Stimulated activated memory B cell treated with anti-CD40 and anti-IgM and Interleukin-4, amounts not matched to agents 10 μg/mL and 1 μg/mL and 100 μg/mL, for 72 hours (primary cell): ENCODE data around the gene NIFK.
"Not testable (repeated sequence)": the region's sequence is repeated elsewhere in the genome, so short reads cannot be mapped to it uniquely, and the experiment has no call there.

Experiments used
- ATAC-seq: fragments of 150-1000 bp; cut with Tn5 transposase; 2 replicates; pipeline ENCODE4 v1.10.0; 2021
- H3K27ac Mint-ChIP-seq: one replicate; pipeline ENCODE4 v1.8.0; 2022; ENCODE audit warnings: mild to moderate bottlenecking, mixed read lengths
- H3K27me3 Mint-ChIP-seq: one replicate; pipeline ENCODE4 v1.8.0; 2022; ENCODE audit warnings: mixed read lengths
- H3K36me3 Mint-ChIP-seq: one replicate; pipeline ENCODE4 v1.8.0; 2022; ENCODE audit warnings: mixed read lengths
- H3K4me1 Mint-ChIP-seq: one replicate; pipeline ENCODE4 v1.8.0; 2022; ENCODE audit warnings: mixed read lengths
- H3K4me3 Mint-ChIP-seq: one replicate; pipeline ENCODE4 v1.8.0; 2022; ENCODE audit warnings: mild to moderate bottlenecking, moderate library complexity, mixed read lengths
- H3K9me3 Mint-ChIP-seq: one replicate; pipeline ENCODE4 v1.8.0; 2022; ENCODE audit warnings: mixed read lengths

Gene NIFK

GRCh38 chr2:121710470-121711170 is 26.1 kb downstream of the NIFK start:
- ATAC-seq = no peak
- Mint-ChIP-seq H3K9me3 (no peaks in the 10 kb centered on the region), H3K4me3 (no peak overlapping the region), H3K36me3 (no peaks in the 10 kb centered on the region), H3K27me3 (peaks cover 10% of the 10 kb centered on the region), H3K27ac (no peak overlapping the region), H3K4me1 (peaks cover 5% of the 10 kb centered on the region)

- H3K36me3 Mint-ChIP-seq = no peaks in the 10 kb centered on the region
- no peak for ATAC-seq
- peaks cover 10% of the 10 kb centered on the region for H3K27me3 Mint-ChIP-seq
- no peak overlapping the region for H3K27ac Mint-ChIP-seq
- H3K9me3 Mint-ChIP-seq = no peaks in the 10 kb centered on the region
- H3K4me1 Mint-ChIP-seq = peaks cover 5% of the 10 kb centered on the region
- no peak overlapping the region for H3K4me3 Mint-ChIP-seq
These were observed 26.8 kb downstream of the NIFK start for GRCh38 chr2:121709776-121710469.

GRCh38 chr2:121707920-121708361 is 28.7 kb downstream of the NIFK start:
- Mint-ChIP-seq H3K27ac (no peak overlapping the region), H3K4me1 (peaks cover 5% of the 10 kb centered on the region), H3K9me3 (no peaks in the 10 kb centered on the region), H3K4me3 (no peak overlapping the region), H3K27me3 (no peaks in the 10 kb centered on the region), H3K36me3 (no peaks in the 10 kb centered on the region)
- ATAC-seq = no peak

GRCh38 chr2:121707344-121707919 is 29.2 kb downstream of the NIFK start:
- H3K27me3 Mint-ChIP-seq = no peaks in the 10 kb centered on the region
- H3K4me3 Mint-ChIP-seq = no peak overlapping the region
- H3K4me1 Mint-ChIP-seq = peaks cover 5% of the 10 kb centered on the region
- H3K36me3 Mint-ChIP-seq = no peaks in the 10 kb centered on the region
- no peak for ATAC-seq
- no peak overlapping the region for H3K27ac Mint-ChIP-seq
- H3K9me3 Mint-ChIP-seq = no peaks in the 10 kb centered on the region

GRCh38 chr2:121705958-121706357 is 30.7 kb downstream of the NIFK start:
- Mint-ChIP-seq H3K36me3 (no peaks in the 10 kb centered on the region), H3K4me3 (no peak overlapping the region), H3K27ac (no peak overlapping the region), H3K9me3 (no peaks in the 10 kb centered on the region), H3K4me1 (peaks cover 5% of the 10 kb centered on the region), H3K27me3 (no peaks in the 10 kb centered on the region)
- no peak for ATAC-seq

GRCh38 chr2:121705390-121705789 is 31.3 kb downstream of the NIFK start:
- Mint-ChIP-seq H3K36me3 (no peaks in the 10 kb centered on the region), H3K4me1 (peaks cover 5% of the 10 kb centered on the region), H3K27ac (no peak overlapping the region), H3K4me3 (no peak overlapping the region), H3K9me3 (no peaks in the 10 kb centered on the region), H3K27me3 (no peaks in the 10 kb centered on the region)
- no peak for ATAC-seq

- H3K27ac Mint-ChIP-seq, H3K36me3 Mint-ChIP-seq, ATAC-seq, H3K4me3 Mint-ChIP-seq, H3K9me3 Mint-ChIP-seq: not testable (repeated sequence)
- H3K27me3 Mint-ChIP-seq = peaks cover 18% of the 10 kb centered on the region
- peaks cover 13% of the 10 kb centered on the region for H3K4me1 Mint-ChIP-seq
These were observed 34.9 kb downstream of the NIFK start for GRCh38 chr2:121701761-121702160.

GRCh38 chr2:121699421-121700333 is 37.0 kb downstream of the NIFK start:
- Mint-ChIP-seq H3K27ac (peak overlapping the region; percentile 83), H3K4me3 (peak overlapping the region; percentile 70), H3K9me3 (no peaks in the 10 kb centered on the region), H3K27me3 (peaks cover 18% of the 10 kb centered on the region), H3K36me3 (no peaks in the 10 kb centered on the region), H3K4me1 (peaks cover 13% of the 10 kb centered on the region)
- peak; percentile 93 for ATAC-seq

GRCh38 chr2:121698318-121698930 is 38.3 kb downstream of the NIFK start:
- peaks cover 13% of the 10 kb centered on the region for H3K4me1 Mint-ChIP-seq
- H3K4me3 Mint-ChIP-seq = no peak overlapping the region
- no peaks in the 10 kb centered on the region for H3K36me3 Mint-ChIP-seq
- peaks cover 18% of the 10 kb centered on the region for H3K27me3 Mint-ChIP-seq
- no peak overlapping the region for H3K27ac Mint-ChIP-seq
- H3K9me3 Mint-ChIP-seq = no peaks in the 10 kb centered on the region
- ATAC-seq = no peak

- Mint-ChIP-seq H3K36me3 (no peaks in the 10 kb centered on the region), H3K9me3 (no peaks in the 10 kb centered on the region), H3K27ac (no peak overlapping the region), H3K4me3 (no peak overlapping the region), H3K27me3 (peaks cover 18% of the 10 kb centered on the region), H3K4me1 (peaks cover 13% of the 10 kb centered on the region)
- no peak for ATAC-seq
These were observed 39.5 kb downstream of the NIFK start for GRCh38 chr2:121697108-121697631.

- Mint-ChIP-seq H3K9me3 (no peaks in the 10 kb centered on the region), H3K4me1 (peaks cover 13% of the 10 kb centered on the region), H3K27me3 (peaks cover 18% of the 10 kb centered on the region), H3K27ac (no peak overlapping the region), H3K36me3 (no peaks in the 10 kb centered on the region), H3K4me3 (no peak overlapping the region)
- ATAC-seq = no peak
These were observed 40.2 kb downstream of the NIFK start for GRCh38 chr2:121696410-121696930.

- no peak overlapping the region for H3K4me3 Mint-ChIP-seq
- H3K4me1 Mint-ChIP-seq = peaks cover 12% of the 10 kb centered on the region
- no peaks in the 10 kb centered on the region for H3K36me3 Mint-ChIP-seq
- peaks cover 18% of the 10 kb centered on the region for H3K27me3 Mint-ChIP-seq
- no peak overlapping the region for H3K27ac Mint-ChIP-seq
- ATAC-seq = no peak
- H3K9me3 Mint-ChIP-seq = no peaks in the 10 kb centered on the region
These were observed 41.6 kb downstream of the NIFK start for GRCh38 chr2:121695171-121695451.

- Mint-ChIP-seq H3K4me1 (peaks cover 7% of the 10 kb centered on the region), H3K4me3 (no peak overlapping the region), H3K27ac (no peak overlapping the region), H3K36me3 (no peaks in the 10 kb centered on the region), H3K9me3 (no peaks in the 10 kb centered on the region), H3K27me3 (peaks cover 13% of the 10 kb centered on the region)
- no peak for ATAC-seq
These were observed 42.1 kb downstream of the NIFK start for GRCh38 chr2:121694398-121695170.

- H3K4me3 Mint-ChIP-seq, ATAC-seq, H3K27ac Mint-ChIP-seq, H3K36me3 Mint-ChIP-seq, H3K9me3 Mint-ChIP-seq, H3K27me3 Mint-ChIP-seq, H3K4me1 Mint-ChIP-seq: not testable (repeated sequence)
These were observed 46.1 kb downstream of the NIFK start for GRCh38 chr2:121690572-121690971.
